Sigmoid colon (tissue), 4 donors: ENCODE measurements around the gene CARMIL1.

ENCODE experiments used
- CTCF ChIP-seq, 4 experiments: fragments of 450-650 bp in 3 of 4; fragments of 200-600 bp in 1 of 4; IDR thresholded peaks; one replicate each; pipeline ENCODE4 v1.5.1; 2016 to 2019; ENCODE audit warnings: antibody characterized with exemption in 4 of 4, mild to moderate bottlenecking in 3 of 4, moderate library complexity in 2 of 4
- EP300 ChIP-seq, 4 donors: sonication (generic); formaldehyde crosslinking; IDR thresholded peaks; one replicate each; pipeline ENCODE4 v1.6.1; 2017; ENCODE audit warnings: antibody characterized with exemption in 4 of 4
- POLR2A ChIP-seq, 2 donors: fragments of 450-650 bp; IDR thresholded peaks; one replicate each; pipeline ENCODE4 v1.6.1; 2016; ENCODE audit warnings: antibody characterized with exemption in 2 of 2, mild to moderate bottlenecking in 2 of 2, moderate library complexity in 2 of 2

DNA sequence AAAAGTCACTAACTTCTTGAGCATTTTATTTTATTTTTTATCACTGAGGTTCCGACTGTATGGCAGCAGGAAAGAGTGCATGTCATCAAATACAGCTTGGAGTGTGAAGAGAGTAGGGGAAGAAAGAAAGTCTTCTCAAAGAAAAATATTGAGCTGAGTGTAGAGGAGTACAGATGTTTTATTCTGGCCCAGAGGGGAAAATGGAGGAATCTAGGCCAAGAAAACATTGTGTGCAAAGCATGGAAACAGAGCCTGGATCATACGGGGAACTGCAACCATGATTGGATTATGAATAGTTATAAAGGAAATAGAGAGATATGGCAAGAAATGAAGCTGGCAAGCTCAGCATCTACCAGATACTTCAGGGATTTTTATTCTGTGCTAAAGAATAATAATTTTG lies 268.6 kb downstream of the CARMIL1 start:
- TF ChIP-seq EP300 (IDR thresholded peaks at IDR 0.05) (no peak), POLR2A (IDR thresholded peaks at IDR 0.05) (no peak), CTCF (IDR thresholded peaks at IDR 0.05) (no peak)
